ENCODE results near the gene CHGA.
A peak's percentile ranks its signal among the peaks of the same experiment; 100 is the strongest.

CHGA gene

GRCh38 chr14:92945959-92946846 lies 23.3 kb downstream of the CHGA start:
- no peak for DNase-seq

GRCh38 chr14:92946847-92947545 lies 24.0 kb downstream of the CHGA start:
- DNase-seq = no peak

DNA sequence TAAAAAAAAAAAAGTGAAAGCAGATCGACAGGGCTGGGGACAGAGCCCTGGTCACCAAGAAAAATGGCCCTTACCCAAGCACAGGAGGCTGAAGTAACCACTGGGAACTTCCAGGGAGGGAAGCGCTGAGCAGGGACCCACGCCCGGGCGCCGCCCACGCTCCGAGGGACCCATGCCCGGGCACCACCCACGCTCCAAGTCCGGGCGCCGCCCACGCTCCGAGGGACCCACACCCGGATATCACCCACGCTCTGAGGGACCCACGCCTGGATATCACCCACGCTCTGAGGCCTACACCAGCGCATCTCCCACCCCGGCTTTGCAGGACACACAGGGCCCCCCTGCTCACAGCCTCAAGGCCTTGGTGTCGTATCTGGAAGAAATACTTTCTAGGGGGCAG lies 25.7 kb downstream of the CHGA start:
- no peak for DNase-seq

GRCh38 chr14:92949496-92950192 lies 26.7 kb downstream of the CHGA start:
- no peak for DNase-seq

GRCh38 chr14:92950193-92950540 lies 27.2 kb downstream of the CHGA start:
- DNase-seq = no peak

DNA sequence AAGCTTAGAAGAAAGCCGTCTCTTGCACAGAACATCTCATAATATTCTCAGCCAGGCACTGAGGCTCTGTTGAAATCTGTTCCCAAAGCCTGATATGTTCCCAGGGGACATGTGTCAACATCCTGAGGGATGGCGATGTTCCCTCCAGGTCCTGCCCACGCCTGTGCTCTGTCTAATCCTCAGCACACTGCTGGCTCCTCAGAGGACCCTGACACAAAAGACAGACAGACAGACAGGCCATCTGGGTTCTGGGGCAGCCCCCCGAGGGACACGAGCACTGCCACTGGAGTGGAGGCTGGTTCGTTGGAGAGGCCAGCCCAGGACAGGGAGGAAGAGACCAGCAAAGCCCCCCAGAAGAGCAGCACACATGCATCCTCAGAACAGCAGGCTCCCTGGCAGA lies 27.8 kb downstream of the CHGA start:
- no peak for DNase-seq

DNA sequence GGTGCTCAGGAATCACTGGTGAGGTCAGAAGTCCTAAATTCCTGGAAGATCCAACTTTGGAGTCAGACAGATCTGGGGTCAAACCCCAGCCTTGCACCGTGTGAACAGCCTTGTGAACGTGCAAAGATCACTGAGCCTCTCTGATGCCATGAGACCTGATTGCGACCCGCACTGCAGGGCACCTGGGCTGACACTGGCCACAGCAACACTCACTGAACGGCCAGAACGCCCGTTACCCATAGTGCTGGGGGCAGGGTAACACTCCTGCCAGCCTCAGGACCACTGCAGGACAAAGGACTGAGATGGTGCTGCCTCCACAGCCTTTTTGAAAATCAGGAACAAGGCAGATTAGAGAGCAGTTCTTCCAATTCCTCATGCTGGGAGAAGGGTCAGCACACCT lies 28.3 kb downstream of the CHGA start:
- no peak for DNase-seq

DNA sequence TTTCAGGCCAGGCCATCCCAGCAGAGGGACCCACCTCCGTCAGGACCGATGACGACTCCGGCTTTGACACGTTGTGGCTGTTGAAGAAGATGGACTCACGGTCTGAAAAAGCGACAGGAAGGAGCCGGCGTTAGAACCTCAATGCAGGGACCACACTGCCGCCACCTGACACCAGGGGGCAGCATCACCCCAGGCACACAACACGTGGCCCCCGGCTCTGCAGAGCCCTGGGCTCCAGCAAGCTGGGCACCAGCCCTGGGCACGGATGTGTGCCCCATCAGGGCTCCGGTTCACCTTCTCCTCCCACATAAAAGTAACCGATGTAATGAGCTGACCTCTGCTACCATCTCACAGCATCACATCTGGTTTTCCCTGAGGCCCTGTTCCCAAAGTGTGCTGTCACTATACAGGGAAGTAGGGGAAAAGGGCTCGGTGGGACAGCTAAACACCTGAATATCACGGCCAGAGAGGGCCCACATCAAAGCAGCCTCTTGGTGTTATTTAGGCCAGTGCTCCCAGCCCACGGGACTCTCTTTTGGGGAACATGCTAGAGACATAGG lies 29.0 kb downstream of the CHGA start:
- peak; percentile 87 for DNase-seq

- no peak for DNase-seq
Observed at GRCh38 chr14:92952481-92953298, 29.7 kb downstream of the CHGA start.

- no peak for DNase-seq
Observed at GRCh38 chr14:92953526-92953925, 30.6 kb downstream of the CHGA start.

- no peak for DNase-seq
Observed at GRCh38 chr14:92954933-92955332, 32.0 kb downstream of the CHGA start.

- DNase-seq = no peak
Observed at GRCh38 chr14:92955381-92955780, 32.4 kb downstream of the CHGA start.

DNA sequence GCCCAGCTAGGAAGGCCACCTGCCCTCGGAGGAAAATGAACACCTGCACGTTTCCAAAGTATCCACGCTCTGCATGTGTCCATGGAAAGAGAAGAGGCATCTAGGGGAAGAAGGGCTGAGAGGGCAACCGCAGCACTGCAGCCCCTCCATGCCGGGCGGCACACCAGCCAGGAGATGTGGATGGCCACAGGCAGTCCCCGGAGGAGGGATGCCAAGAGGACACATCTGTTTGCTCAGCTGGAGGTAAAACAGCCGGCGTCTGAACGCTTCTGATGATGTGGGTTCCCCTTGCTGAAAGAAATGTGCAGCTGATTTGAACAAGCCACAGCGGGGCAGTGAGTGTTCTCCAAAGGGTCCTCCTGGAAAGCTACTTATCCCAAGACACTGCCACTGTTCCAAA lies 34.0 kb downstream of the CHGA start:
- peak; percentile 56 for DNase-seq

DNA sequence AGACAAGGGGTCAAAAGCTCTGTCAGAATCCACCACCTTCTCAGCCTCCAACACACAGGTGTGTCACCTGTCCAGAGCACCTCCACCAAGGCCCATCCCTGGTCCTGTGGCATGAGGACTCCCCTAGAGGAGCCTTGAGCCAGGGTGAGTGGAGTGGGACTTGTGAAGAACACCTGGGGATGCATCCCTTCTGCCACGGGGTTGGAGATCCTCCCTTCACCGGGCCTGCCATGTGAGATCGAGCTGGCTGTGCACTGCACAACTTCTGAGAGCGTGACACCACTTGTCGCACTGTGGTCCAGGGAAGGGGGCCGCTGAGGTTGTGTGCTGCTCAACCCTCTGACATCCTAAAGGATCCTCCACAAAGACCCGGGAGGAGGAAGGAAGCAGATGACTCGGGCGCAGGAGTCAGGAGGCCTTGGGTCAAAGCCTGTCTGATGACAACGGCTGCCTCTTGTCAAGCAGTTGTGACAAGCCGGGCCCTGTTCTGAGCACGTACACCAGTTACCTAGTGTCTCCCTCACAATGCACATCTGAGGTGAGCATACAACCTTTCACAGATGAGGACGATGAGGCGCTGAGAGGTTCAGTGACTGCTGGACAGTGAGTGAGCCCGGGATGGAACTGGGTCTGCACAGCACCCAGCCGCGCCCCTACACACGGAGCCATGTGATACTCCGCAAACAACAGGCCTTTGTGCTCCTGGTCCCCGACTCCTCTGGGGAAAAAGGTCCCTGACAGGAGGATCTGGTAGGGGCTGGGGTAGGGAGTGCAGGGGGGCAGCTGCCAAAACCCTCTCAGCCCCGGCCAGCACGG lies 35.6 kb downstream of the CHGA start:
- DNase-seq = peak; percentile 34

DNA sequence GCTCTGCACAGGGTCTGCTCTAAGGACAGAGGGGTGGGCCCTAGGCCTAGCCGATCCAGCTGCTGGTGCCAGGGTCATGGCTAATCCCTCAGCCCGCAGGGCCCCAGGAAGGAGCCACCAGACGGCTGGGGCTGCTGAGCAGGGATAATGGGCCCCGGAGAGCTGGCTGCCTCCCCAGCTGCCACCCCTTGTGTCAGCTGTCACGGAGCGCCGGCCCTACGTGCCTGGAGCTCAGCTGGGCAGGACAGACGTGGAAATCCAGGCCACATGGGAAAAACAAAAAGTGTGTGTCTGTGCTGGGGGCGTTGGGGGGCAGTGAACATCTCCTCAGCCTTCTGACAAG lies 36.2 kb downstream of the CHGA start:
- peak; percentile 38 for DNase-seq

DNA sequence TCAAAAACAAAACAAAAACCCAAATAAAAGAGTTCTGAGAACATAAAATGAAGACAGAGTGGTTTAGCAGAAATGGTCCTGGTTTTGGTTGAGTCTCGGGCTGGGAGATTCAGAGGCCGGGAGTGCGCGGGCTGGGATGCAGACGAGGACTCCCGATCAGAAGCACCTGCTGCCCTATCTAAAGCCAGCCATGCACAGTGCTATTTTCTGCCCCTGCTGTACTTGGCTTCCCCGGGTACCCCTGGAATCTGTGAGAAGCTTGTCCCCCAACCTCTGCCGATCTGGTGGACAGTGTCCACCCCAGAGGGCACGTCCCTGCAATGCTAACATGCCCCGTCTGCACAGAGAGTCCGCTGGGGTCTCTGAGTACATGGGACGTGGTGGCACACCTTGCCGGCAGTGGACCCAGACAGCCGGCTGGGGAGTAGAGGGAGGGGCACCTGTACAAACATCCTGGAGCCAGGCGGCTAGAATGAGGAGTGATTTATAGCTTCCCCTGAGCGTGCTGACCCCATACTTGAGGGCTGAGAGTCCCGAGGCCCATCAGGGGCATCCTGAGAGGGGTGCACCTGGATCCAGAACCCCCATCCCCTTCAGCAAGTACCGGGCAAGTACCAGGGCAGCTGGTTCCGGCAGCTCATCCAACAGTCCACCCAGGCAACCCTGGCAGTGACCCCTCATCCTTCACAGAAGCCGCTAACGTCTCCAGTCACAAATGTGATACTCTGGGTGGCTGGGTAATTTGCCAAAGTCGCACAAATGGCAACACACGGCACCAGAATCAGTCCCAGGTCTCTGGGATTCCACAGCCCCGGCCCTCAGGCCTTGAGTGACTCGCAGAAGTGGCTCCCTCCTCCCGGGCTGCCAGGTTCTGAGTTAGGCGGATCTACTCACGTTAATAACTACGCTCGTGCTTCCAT lies 37.1 kb downstream of the CHGA start:
- DNase-seq = no peak

GRCh38 chr14:92960706-92961566 lies 38.0 kb downstream of the CHGA start:
- DNase-seq = no peak

DNA sequence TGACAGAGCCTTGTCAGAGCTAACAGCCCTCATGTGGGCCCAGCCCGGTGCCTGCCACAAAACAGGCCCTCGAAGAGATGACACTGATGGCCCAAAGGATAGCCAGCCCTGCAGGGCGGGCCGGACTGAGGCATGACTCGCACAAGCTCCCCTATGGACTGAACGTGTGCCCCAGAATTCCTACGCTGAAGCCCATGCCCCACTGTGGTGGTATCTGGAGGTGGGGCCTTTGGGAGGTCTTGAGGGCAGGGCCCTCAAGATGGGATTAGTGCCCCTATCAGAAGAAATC lies 38.6 kb downstream of the CHGA start:
- no peak for DNase-seq

GRCh38 chr14:92962031-92962830 lies 39.3 kb downstream of the CHGA start:
- DNase-seq = no peak

Measured in NCI-H2107 (cell line).